ENCODE data around the gene SFMBT1. TPM values are rescaled to one million over a fixed set of nuclear protein-coding genes. Genes with fewer than 3 reads are reported as not detected.
"Not testable (repeated sequence)": the region's sequence is repeated elsewhere in the genome, so short reads cannot be mapped to it uniquely, and the experiment has no call there.

SFMBT1 gene
- total RNA-seq, 2 donors from 2014 or later: 7.4 to 13.5 TPM

GRCh38 chr3:53068176-53068575, 22.3 kb upstream of the SFMBT1 start:
- no peak for ATAC-seq (ENCODE audit: insufficient number of reproducible peaks, low FRiP score, low read depth)
- H3K27me3 ChIP-seq (replicated peaks; ENCODE audit: insufficient read depth): no peaks in the 10 kb centered on the region
- no peak for DNase-seq (ENCODE audit: low spot score)
- H3K4me3 ChIP-seq: no peak overlapping the region
- H3K27ac ChIP-seq: no peak overlapping the region
- H3K36me3 ChIP-seq: no peaks in the 10 kb centered on the region
- no peak for TF ChIP-seq CTCF (IDR thresholded peaks at IDR 0.05)
- H3K9me3 ChIP-seq: no peaks in the 10 kb centered on the region
- peaks cover 3 to 12% of the 10 kb centered on the region in 2 donors for H3K4me1 ChIP-seq (ENCODE audit: control insufficient read depth in 1 of 2, low read depth in 2 of 2)

GRCh38 chr3:53067567-53067966, 21.7 kb upstream of the SFMBT1 start:
- Histone ChIP-seq H3K36me3 (no peaks in the 10 kb centered on the region), H3K27me3 (replicated peaks; ENCODE audit: insufficient read depth) (no peaks in the 10 kb centered on the region), H3K27ac (no peak overlapping the region), H3K4me3 (no peak overlapping the region), H3K4me1 (ENCODE audit: control insufficient read depth in 1 of 2, low read depth in 2 of 2) (peaks cover 3 to 6% of the 10 kb centered on the region in 2 donors), H3K9me3 (no peaks in the 10 kb centered on the region)
- no peak for DNase-seq (ENCODE audit: low spot score)
- no peak for TF ChIP-seq CTCF (IDR thresholded peaks at IDR 0.05)
- no peak for ATAC-seq (ENCODE audit: insufficient number of reproducible peaks, low FRiP score, low read depth)

GRCh38 chr3:53065841-53066480, 20.1 kb upstream of the SFMBT1 start:
- H3K4me1 ChIP-seq (ENCODE audit: control insufficient read depth in 1 of 2, low read depth in 2 of 2): no peaks in the 10 kb centered on the region
- DNase-seq (ENCODE audit: low spot score): no peak
- no peak for TF ChIP-seq CTCF (IDR thresholded peaks at IDR 0.05)

GRCh38 chr3:53062905-53063304, 17.0 kb upstream of the SFMBT1 start:
- DNase-seq (ENCODE audit: low spot score): no peak
- TF ChIP-seq CTCF (IDR thresholded peaks at IDR 0.05): no peak
- ATAC-seq (ENCODE audit: insufficient number of reproducible peaks, low FRiP score, low read depth): no peak
- Histone ChIP-seq H3K27me3 (replicated peaks; ENCODE audit: insufficient read depth) (no peaks in the 10 kb centered on the region), H3K4me1 (ENCODE audit: control insufficient read depth in 1 of 2, low read depth in 2 of 2) (no peaks in the 10 kb centered on the region), H3K36me3 (no peaks in the 10 kb centered on the region), H3K9me3 (no peaks in the 10 kb centered on the region), H3K27ac (no peak overlapping the region), H3K4me3 (no peak overlapping the region)

More at GRCh38 chr3:53065841-53066480, 20.1 kb upstream of the SFMBT1 start:
- Histone ChIP-seq H3K4me3 (no peak overlapping the region), H3K36me3 (no peaks in the 10 kb centered on the region), H3K9me3 (no peaks in the 10 kb centered on the region), H3K27me3 (replicated peaks; ENCODE audit: insufficient read depth) (no peaks in the 10 kb centered on the region), H3K27ac (no peak overlapping the region)
- no peak for ATAC-seq (ENCODE audit: insufficient number of reproducible peaks, low FRiP score, low read depth)

- H3K4me1 ChIP-seq (ENCODE audit: control insufficient read depth in 1 of 2, low read depth in 2 of 2): no peaks in the 10 kb centered on the region
- no peak for ATAC-seq (ENCODE audit: insufficient number of reproducible peaks, low FRiP score, low read depth)
- TF ChIP-seq CTCF (IDR thresholded peaks at IDR 0.05): no peak
- H3K27me3 ChIP-seq (replicated peaks; ENCODE audit: insufficient read depth): no peaks in the 10 kb centered on the region
- H3K4me3 ChIP-seq: no peak overlapping the region
- no peaks in the 10 kb centered on the region for H3K36me3 ChIP-seq
- no peaks in the 10 kb centered on the region for H3K9me3 ChIP-seq
- DNase-seq (ENCODE audit: low spot score): no peak
- H3K27ac ChIP-seq: no peak overlapping the region
Observed at GRCh38 chr3:53056442-53056841, 10.6 kb upstream of the SFMBT1 start.

GRCh38 chr3:53054233-53054632, 8.4 kb upstream of the SFMBT1 start:
- H3K27me3 ChIP-seq (replicated peaks; ENCODE audit: insufficient read depth); H3K36me3 ChIP-seq; ATAC-seq (ENCODE audit: insufficient number of reproducible peaks, low FRiP score, low read depth); DNase-seq (ENCODE audit: low spot score); H3K9me3 ChIP-seq; H3K4me1 ChIP-seq (ENCODE audit: control insufficient read depth in 1 of 2, low read depth in 2 of 2); H3K4me3 ChIP-seq; H3K27ac ChIP-seq: not testable (repeated sequence)
